Measurements from ENCODE around the gene NOL3.
A peak's percentile ranks its signal among the peaks of the same experiment; 100 is the strongest.

NOL3 gene

GRCh38 chr16:67155295-67156142, 14.8 kb upstream of the NOL3 start:
- peak; percentile 82 for DNase-seq

- no peak for DNase-seq
Measured at GRCh38 chr16:67156143-67156844, 14.0 kb upstream of the NOL3 start.

GRCh38 chr16:67157106-67157748, 13.1 kb upstream of the NOL3 start:
- DNase-seq, result no peak

- DNase-seq, result peak; percentile 74
Measured at GRCh38 chr16:67157892-67158635, 12.3 kb upstream of the NOL3 start.

GRCh38 chr16:67158637-67159600, 11.4 kb upstream of the NOL3 start:
- DNase-seq, result peak; percentile 92

- no peak for DNase-seq
Measured at GRCh38 chr16:67161595-67162058, 8.7 kb upstream of the NOL3 start.

GRCh38 chr16:67162506-67163163, 7.7 kb upstream of the NOL3 start:
- no peak for DNase-seq

GRCh38 chr16:67163164-67163998, 7.0 kb upstream of the NOL3 start:
- peak; percentile 62 for DNase-seq

GRCh38 chr16:67163999-67164558, 6.3 kb upstream of the NOL3 start:
- DNase-seq, result no peak

GRCh38 chr16:67164599-67165061, 5.7 kb upstream of the NOL3 start, which contains the start of gene HSF4:
HSF4 (plus strand) TSS chr16:67164745; CDS start chr16:67164812, 67 bp downstream.
- no peak for DNase-seq

- no peak for DNase-seq
Measured at GRCh38 chr16:67165121-67166078, 4.9 kb upstream of the NOL3 start.

- no peak for DNase-seq
Measured at GRCh38 chr16:67166110-67166547, 4.2 kb upstream of the NOL3 start.

- DNase-seq, result no peak
Measured at GRCh38 chr16:67166598-67167168, 3.7 kb upstream of the NOL3 start.

- no peak for DNase-seq
Measured at GRCh38 chr16:67167588-67167987, 2.8 kb upstream of the NOL3 start.

- DNase-seq, result no peak
Measured at GRCh38 chr16:67169011-67169451, 1.3 kb upstream of the NOL3 start.

GRCh38 chr16:67169642-67170167, 633 bp upstream of the NOL3 start:
- DNase-seq, result peak; percentile 43

- DNase-seq, result no peak
Measured at GRCh38 chr16:67170949-67171649, 761 bp downstream of the NOL3 start.
